CD8-positive, alpha-beta memory T cell (primary cell): ENCODE measurements around the gene ZNF41. TPM values are rescaled to one million over a fixed set of nuclear protein-coding genes. Genes with fewer than 3 reads are reported as not detected.
A peak's percentile ranks its signal among the peaks of the same experiment; 100 is the strongest.

Source experiments
- CTCF ChIA-PET: fragments of 350-600 bp; sonication (Branson Sonifier 250); formaldehyde crosslinking; loops from one replicate; lab custom pipeline; 2021; ENCODE audit warnings: antibody characterized with exemption; lab: Charles Lee
- POLR2A ChIA-PET: fragments of 350-600 bp; sonication (Branson Sonifier 250); formaldehyde crosslinking; loops from one replicate; lab custom pipeline; 2021; ENCODE audit warnings: antibody characterized with exemption; lab: Charles Lee
- DNase-seq, 5 donors: peaks; one replicate each; pipeline versions ENCODE4 v3.0.0 to v3.0.0-alpha.2; 2020 to 2022; ENCODE audit warnings: mixed read lengths in 1 of 5
- H3K27ac ChIP-seq: one replicate; pipeline ENCODE4 v1.7.0; 2013; ENCODE audit warnings: low read depth, mild to moderate bottlenecking, low read length, moderate library complexity
- H3K27me3 ChIP-seq: 2 replicates; pipeline ENCODE4 v1.7.0; 2013; ENCODE audit warnings: low read length, mild to moderate bottlenecking; ENCODE audit not compliant: insufficient read depth, poor library complexity, severe bottlenecking
- H3K36me3 ChIP-seq: 2 replicates; pipeline ENCODE4 v1.7.0; 2013; ENCODE audit warnings: mild to moderate bottlenecking, low read length, moderate library complexity; ENCODE audit not compliant: insufficient read depth
- H3K4me1 ChIP-seq: 2 replicates; pipeline ENCODE4 v1.7.0; 2013; ENCODE audit warnings: mild to moderate bottlenecking, low read length, moderate library complexity; ENCODE audit not compliant: insufficient read depth
- H3K4me3 ChIP-seq: 2 replicates; pipeline ENCODE4 v1.7.0; 2013; ENCODE audit warnings: mild to moderate bottlenecking, low read length
- H3K9me3 ChIP-seq: 2 replicates; pipeline ENCODE4 v1.7.0; 2013; ENCODE audit warnings: mild to moderate bottlenecking, low read length
- H3K27ac Mint-ChIP-seq, 8 donors: one replicate each; pipeline ENCODE4 v1.8.0; 2020 to 2021; ENCODE audit warnings: mixed read lengths in 8 of 8, mild to moderate bottlenecking in 6 of 8, inconsistent platforms in 3 of 8, moderate library complexity in 3 of 8
- H3K27me3 Mint-ChIP-seq, 2 donors: one replicate each; pipeline ENCODE4 v1.8.0; 2020 to 2021; ENCODE audit warnings: mixed read lengths in 2 of 2, mild to moderate bottlenecking in 1 of 2, moderate library complexity in 1 of 2
- H3K36me3 Mint-ChIP-seq, 3 donors: one replicate each; pipeline ENCODE4 v1.8.0; 2020 to 2021; ENCODE audit warnings: mixed read lengths in 3 of 3, inconsistent platforms in 1 of 3, mild to moderate bottlenecking in 1 of 3
- H3K4me1 Mint-ChIP-seq, 3 donors: one replicate each; pipeline ENCODE4 v1.8.0; 2020 to 2021; ENCODE audit warnings: mixed read lengths in 3 of 3, inconsistent platforms in 1 of 3, mild to moderate bottlenecking in 1 of 3
- H3K4me3 Mint-ChIP-seq, 7 donors: one replicate each; pipeline ENCODE4 v1.8.0; 2020 to 2021; ENCODE audit warnings: mixed read lengths in 7 of 7, mild to moderate bottlenecking in 6 of 7, moderate library complexity in 4 of 7, inconsistent platforms in 2 of 7
- H3K9me3 Mint-ChIP-seq, 5 donors: one replicate each; pipeline ENCODE4 v1.8.0; 2020 to 2022; ENCODE audit warnings: mixed read lengths in 5 of 5, mild to moderate bottlenecking in 3 of 5, moderate library complexity in 2 of 5, inconsistent platforms in 1 of 5
- polyA plus RNA-seq: library from polyadenylated mRNA; unstranded; fragments of 300-500 nt; fragmentation: Illumina TruSeq; gene quantifications from one replicate; pipeline ENCODE4 v1.2.3, GENCODE V29; 2021
- total RNA-seq, 2 experiments: library from RNA; stranded (reverse); gene quantifications; one replicate each; pipeline ENCODE4 v1.2.3, GENCODE V29; 2021

Gene ZNF41
- total RNA-seq (10 to 100 TPM; 11.9 TPM), polyA plus RNA-seq (7.0 TPM)

- Mint-ChIP-seq H3K27ac (peak within 1 kb of the TSS; percentile 89 to 97 (median 96)), H3K9me3 (no peaks in the 10 kb centered on the region), H3K4me3 (peak within 1 kb of the TSS; percentile 80 to 98 (median 95)), H3K4me1 (peaks cover 31 to 51% (median 35%) of the 10 kb centered on the region in 3 donors), H3K27me3 (peaks cover 0 to 2% of the 10 kb centered on the region in 2 donors), H3K36me3 (peaks cover 0 to 9% (median 0%) of the 10 kb centered on the region in 3 donors)
- peaks cover 13% of the 10 kb centered on the region for H3K4me1 ChIP-seq
- H3K27ac ChIP-seq: peak within 1 kb of the TSS; percentile 80
- DNase-seq: peak; percentile 61 to 85 (median 79)
- POLR2A ChIA-PET: interaction anchor here (0.6 kb wide), 1 partner anchor 13 kb away, joined by 13 read pairs; no protein-coding TSS in a partner anchor
- no peaks in the 10 kb centered on the region for H3K36me3 ChIP-seq
- CTCF ChIA-PET: no interaction called here
- no peaks in the 10 kb centered on the region for H3K27me3 ChIP-seq
- no peaks in the 10 kb centered on the region for H3K9me3 ChIP-seq
- peak within 1 kb of the TSS; percentile 81 for H3K4me3 ChIP-seq
Observed at GRCh38 chrX:47482512-47483305, at the start of gene ZNF41. TSS of gene ZNF41 (minus strand) at chrX:47483222. CDS start at chrX:47467481, 15,741 bp downstream.

GRCh38 chrX:47530049-47530448 is 47.0 kb upstream of the ZNF41 start:
- H3K36me3 ChIP-seq: no peaks in the 10 kb centered on the region
- peaks cover 0 to 9% of the 10 kb centered on the region in 2 donors for H3K27me3 Mint-ChIP-seq
- CTCF ChIA-PET: no interaction called here
- H3K27me3 ChIP-seq: no peaks in the 10 kb centered on the region
- no peaks in the 10 kb centered on the region for H3K9me3 ChIP-seq
- POLR2A ChIA-PET: no interaction called here
- no peak overlapping the region for H3K4me3 Mint-ChIP-seq
- H3K9me3 Mint-ChIP-seq: peaks cover 0 to 1% (median 0%) of the 10 kb centered on the region in 5 donors
- DNase-seq: no peak
- H3K4me1 ChIP-seq: no peaks in the 10 kb centered on the region
- no peak overlapping the region for H3K27ac Mint-ChIP-seq
- no peaks in the 10 kb centered on the region for H3K4me1 Mint-ChIP-seq
- H3K4me3 ChIP-seq: no peak overlapping the region
- no peak overlapping the region for H3K27ac ChIP-seq
- no peaks in the 10 kb centered on the region for H3K36me3 Mint-ChIP-seq

- no peak overlapping the region for H3K27ac Mint-ChIP-seq
- no peaks in the 10 kb centered on the region for H3K4me1 Mint-ChIP-seq
- Histone ChIP-seq H3K4me3 (no peak overlapping the region), H3K9me3 (no peaks in the 10 kb centered on the region), H3K36me3 (no peaks in the 10 kb centered on the region), H3K4me1 (no peaks in the 10 kb centered on the region), H3K27me3 (no peaks in the 10 kb centered on the region), H3K27ac (no peak overlapping the region)
- ChIA-PET CTCF (no interaction called here), POLR2A (no interaction called here)
- H3K9me3 Mint-ChIP-seq: peaks cover 0 to 1% (median 0%) of the 10 kb centered on the region in 5 donors
- no peak for DNase-seq
- H3K36me3 Mint-ChIP-seq: no peaks in the 10 kb centered on the region
- no peak overlapping the region for H3K4me3 Mint-ChIP-seq
- peaks cover 0 to 11% of the 10 kb centered on the region in 2 donors for H3K27me3 Mint-ChIP-seq
Observed at GRCh38 chrX:47529548-47529947, 46.5 kb upstream of the ZNF41 start.

- H3K9me3 ChIP-seq: no peaks in the 10 kb centered on the region
- H3K27me3 ChIP-seq: no peaks in the 10 kb centered on the region
- Mint-ChIP-seq H3K27ac (no peak overlapping the region), H3K4me3 (peak overlapping the region; percentile 50 to 89 (median 68)), H3K9me3 (peaks cover 0 to 7% (median 0%) of the 10 kb centered on the region in 5 donors), H3K27me3 (peaks cover 0 to 9% of the 10 kb centered on the region in 2 donors), H3K36me3 (peaks cover 0 to 6% (median 0%) of the 10 kb centered on the region in 3 donors), H3K4me1 (peaks cover 0 to 3% (median 3%) of the 10 kb centered on the region in 3 donors)
- DNase-seq: no peak
- no peak overlapping the region for H3K27ac ChIP-seq
- ChIA-PET CTCF (interaction anchor here (0.6 to 2.1 kb wide), 22 partner anchors 9 to 337 kb away, joined by 3 to 8 read pairs (median 4); no protein-coding TSS in a partner anchor), POLR2A (interaction anchor here (0.6 kb wide), 1 partner anchor 945 kb away, joined by 3 read pairs; no protein-coding TSS in a partner anchor)
- H3K4me3 ChIP-seq: no peak overlapping the region
- no peaks in the 10 kb centered on the region for H3K36me3 ChIP-seq
- no peaks in the 10 kb centered on the region for H3K4me1 ChIP-seq
Observed at GRCh38 chrX:47523713-47524166, 40.7 kb upstream of the ZNF41 start.

- ChIA-PET POLR2A (interaction anchor here (0.6 kb wide), 1 partner anchor 945 kb away, joined by 3 read pairs; no protein-coding TSS in a partner anchor), CTCF (interaction anchor here (0.6 to 2.1 kb wide), 21 partner anchors 9 to 337 kb away, joined by 3 to 8 read pairs (median 4); no protein-coding TSS in a partner anchor)
- H3K27ac ChIP-seq: no peak overlapping the region
- no peaks in the 10 kb centered on the region for H3K27me3 ChIP-seq
- Mint-ChIP-seq H3K36me3 (peaks cover 0 to 6% (median 0%) of the 10 kb centered on the region in 3 donors), H3K27ac (peak overlapping the region in 5 of 8 donors; percentile 37 to 83 (median 58)), H3K4me1 (peaks cover 0 to 3% (median 3%) of the 10 kb centered on the region in 3 donors), H3K4me3 (peak overlapping the region; percentile 55 to 86 (median 69)), H3K27me3 (peaks cover 0 to 10% of the 10 kb centered on the region in 2 donors), H3K9me3 (peaks cover 0 to 7% (median 0%) of the 10 kb centered on the region in 5 donors)
- no peaks in the 10 kb centered on the region for H3K36me3 ChIP-seq
- no peaks in the 10 kb centered on the region for H3K9me3 ChIP-seq
- H3K4me3 ChIP-seq: peak overlapping the region; percentile 45
- peak; percentile 65 to 79 (median 72) for DNase-seq
- H3K4me1 ChIP-seq: no peaks in the 10 kb centered on the region
Observed at GRCh38 chrX:47523297-47523696, 40.3 kb upstream of the ZNF41 start.

GRCh38 chrX:47518144-47518543 is 35.1 kb upstream of the ZNF41 start:
- peaks cover 0 to 17% of the 10 kb centered on the region in 2 donors for H3K27me3 Mint-ChIP-seq
- Histone ChIP-seq H3K9me3 (no peaks in the 10 kb centered on the region), H3K4me1 (peaks cover 4% of the 10 kb centered on the region), H3K4me3 (no peak overlapping the region), H3K27me3 (no peaks in the 10 kb centered on the region), H3K27ac (no peak overlapping the region), H3K36me3 (no peaks in the 10 kb centered on the region)
- peak overlapping the region in 1 of 7 donors; percentile 40 for H3K4me3 Mint-ChIP-seq
- H3K36me3 Mint-ChIP-seq: peaks cover 0 to 6% (median 3%) of the 10 kb centered on the region in 3 donors
- DNase-seq: no peak
- ChIA-PET POLR2A (no interaction called here), CTCF (no interaction called here)
- H3K27ac Mint-ChIP-seq: peak overlapping the region in 1 of 8 donors; percentile 38
- H3K4me1 Mint-ChIP-seq: peaks cover 6 to 19% (median 6%) of the 10 kb centered on the region in 3 donors
- peaks cover 0 to 6% (median 0%) of the 10 kb centered on the region in 5 donors for H3K9me3 Mint-ChIP-seq

GRCh38 chrX:47515941-47516665 is 33.1 kb upstream of the ZNF41 start:
- peaks cover 0 to under 1% (median 0%) of the 10 kb centered on the region in 5 donors for H3K9me3 Mint-ChIP-seq
- H3K27me3 ChIP-seq: no peaks in the 10 kb centered on the region
- H3K4me3 Mint-ChIP-seq: peak overlapping the region in 1 of 7 donors; percentile 58
- POLR2A ChIA-PET: interaction anchor here (0.7 kb wide), 1 partner anchor 33 kb away, joined by 3 read pairs; no protein-coding TSS in a partner anchor
- peaks cover 0 to 15% of the 10 kb centered on the region in 2 donors for H3K27me3 Mint-ChIP-seq
- peaks cover 4 to 23% (median 12%) of the 10 kb centered on the region in 3 donors for H3K4me1 Mint-ChIP-seq
- H3K27ac ChIP-seq: no peak overlapping the region
- CTCF ChIA-PET: interaction anchor here (1.6 kb wide), 1 partner anchor 132 kb away, joined by 5 read pairs; no protein-coding TSS in a partner anchor
- H3K36me3 Mint-ChIP-seq: peaks cover 0 to 3% (median 0%) of the 10 kb centered on the region in 3 donors
- no peak overlapping the region for H3K4me3 ChIP-seq
- H3K27ac Mint-ChIP-seq: peak overlapping the region in 1 of 8 donors; percentile 29
- DNase-seq: no peak
- H3K9me3 ChIP-seq: no peaks in the 10 kb centered on the region
- H3K4me1 ChIP-seq: peaks cover 4% of the 10 kb centered on the region
- no peaks in the 10 kb centered on the region for H3K36me3 ChIP-seq
